ENCODE data around the gene ARHGAP32. TPM values are rescaled to one million over a fixed set of nuclear protein-coding genes. Genes with fewer than 3 reads are reported as not detected.
"Not testable (repeated sequence)": the region's sequence is repeated elsewhere in the genome, so short reads cannot be mapped to it uniquely, and the experiment has no call there.

The ARHGAP32 gene
- total RNA-seq, 1 donor from 2014 or later: 79.9 TPM

DNA sequence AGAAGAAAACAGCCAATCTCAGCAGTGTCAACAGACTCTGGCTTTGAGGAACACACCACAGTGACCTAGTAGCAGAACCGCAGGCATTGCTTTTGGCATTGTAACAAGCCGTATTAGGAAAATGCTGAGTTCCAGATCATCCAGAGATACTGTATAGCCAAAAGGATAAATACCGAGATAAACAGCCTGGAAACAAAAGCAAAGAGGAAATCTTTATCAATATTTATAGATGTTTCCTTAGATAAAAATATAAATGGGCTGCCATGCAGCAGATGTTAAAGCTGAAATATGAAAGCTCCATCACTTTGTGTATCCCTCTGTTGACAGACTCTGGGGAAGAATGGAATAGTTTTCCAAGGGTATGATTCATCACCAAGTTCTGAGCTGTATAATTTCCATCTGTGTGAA lies 150.5 kb downstream of the ARHGAP32 start:
- DNase-seq (ENCODE audit: low spot score in 2 of 2) (no peak), FAIRE-seq (no peak)

DNA sequence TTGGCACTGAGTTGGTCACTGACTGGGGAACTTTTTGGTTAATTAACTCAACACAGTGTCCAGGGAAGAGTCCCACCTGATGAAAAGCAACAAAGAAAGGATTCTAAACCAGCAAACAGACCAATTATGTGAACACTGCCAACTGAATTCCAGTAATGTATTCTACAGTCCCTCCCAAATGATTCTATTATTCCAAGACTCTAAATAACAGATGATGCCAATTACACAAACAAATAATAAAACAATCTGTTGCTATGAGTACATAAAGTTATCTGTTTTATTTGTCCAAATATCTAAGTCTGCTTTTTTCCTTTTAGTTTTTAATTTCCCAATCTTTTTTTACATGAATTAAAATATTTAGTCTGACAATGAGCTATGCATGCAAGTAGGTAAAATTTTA lies 151.2 kb downstream of the ARHGAP32 start:
- DNase-seq (ENCODE audit: low spot score in 2 of 2) (no peak), FAIRE-seq (no peak)

DNA sequence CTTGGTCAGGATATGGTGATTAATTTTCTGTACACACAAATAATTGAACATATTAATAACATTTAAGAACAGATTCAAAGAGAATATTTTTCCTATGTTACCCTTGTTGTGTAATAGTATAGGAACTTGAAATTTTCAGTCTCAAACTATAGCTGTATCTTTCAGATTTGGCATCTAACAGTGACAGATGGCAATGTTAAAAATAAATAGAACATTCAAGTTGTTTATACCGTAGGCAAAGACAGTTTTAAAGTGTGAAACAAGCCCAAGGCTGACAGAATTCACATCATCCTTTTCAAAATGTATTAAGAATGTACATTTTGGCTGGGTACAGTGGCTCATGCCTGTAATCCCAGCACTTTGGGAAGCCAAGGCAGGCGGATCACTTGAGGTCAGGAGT lies 156.9 kb downstream of the ARHGAP32 start:
- DNase-seq (ENCODE audit: low spot score in 2 of 2): no peak

DNA sequence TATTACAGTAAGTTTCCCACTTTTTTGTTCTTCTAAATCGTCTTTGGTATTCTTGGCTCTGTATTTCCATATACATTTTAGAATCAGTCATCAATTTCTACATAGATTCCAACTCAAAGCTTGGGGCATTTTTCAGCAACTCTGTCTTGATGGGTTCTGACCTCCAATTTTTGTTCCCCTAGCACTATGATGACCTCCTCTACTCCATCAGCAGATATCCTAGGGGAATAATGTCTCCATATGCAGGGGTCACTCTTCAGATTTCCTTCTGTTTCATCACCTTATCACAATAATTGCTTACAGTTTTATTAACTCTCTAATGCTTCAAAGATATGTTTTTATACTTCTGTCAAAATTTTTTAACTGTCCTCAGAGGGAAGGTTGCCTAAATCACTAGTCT lies 158.1 kb downstream of the ARHGAP32 start:
- DNase-seq (ENCODE audit: low spot score in 2 of 2) (no peak), FAIRE-seq (no peak)

More for the DNA sequence above, 156.9 kb downstream of the ARHGAP32 start:
- no peak for FAIRE-seq

DNA sequence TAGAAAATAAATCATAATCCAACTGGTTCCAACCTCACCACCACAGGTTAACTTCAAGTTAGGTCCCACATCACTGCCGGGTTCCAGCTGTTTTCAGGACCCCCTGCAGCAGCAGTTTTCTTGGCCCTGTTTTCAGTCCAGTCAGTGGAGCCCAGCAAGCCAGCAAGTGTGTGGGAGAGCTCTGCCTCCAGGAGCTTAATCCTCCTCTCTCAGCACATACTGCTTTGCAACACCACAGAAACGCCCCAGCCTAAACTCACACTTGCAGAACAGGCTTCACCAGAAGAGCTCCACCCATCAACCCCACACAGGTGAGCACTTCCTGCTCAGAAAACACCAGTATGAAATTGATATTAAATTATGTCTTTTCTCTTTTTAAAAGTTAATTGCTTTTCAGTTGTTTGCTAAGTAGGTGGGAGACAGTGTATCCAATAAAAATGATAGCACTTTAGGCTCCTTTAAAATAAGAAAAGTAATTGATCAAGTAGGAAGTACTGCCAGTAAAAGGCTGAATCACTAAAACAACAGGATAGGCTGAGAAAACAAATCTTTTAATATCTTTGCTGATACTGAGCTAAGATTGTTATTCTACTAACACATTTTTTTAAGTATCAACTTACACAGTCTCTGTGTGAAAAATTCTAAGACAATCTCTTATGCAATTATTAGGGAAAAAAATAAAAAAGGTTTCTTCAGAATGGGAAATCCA lies 168.0 kb downstream of the ARHGAP32 start:
- DNase-seq (ENCODE audit: low spot score in 2 of 2): no peak
- no peak for FAIRE-seq

DNA sequence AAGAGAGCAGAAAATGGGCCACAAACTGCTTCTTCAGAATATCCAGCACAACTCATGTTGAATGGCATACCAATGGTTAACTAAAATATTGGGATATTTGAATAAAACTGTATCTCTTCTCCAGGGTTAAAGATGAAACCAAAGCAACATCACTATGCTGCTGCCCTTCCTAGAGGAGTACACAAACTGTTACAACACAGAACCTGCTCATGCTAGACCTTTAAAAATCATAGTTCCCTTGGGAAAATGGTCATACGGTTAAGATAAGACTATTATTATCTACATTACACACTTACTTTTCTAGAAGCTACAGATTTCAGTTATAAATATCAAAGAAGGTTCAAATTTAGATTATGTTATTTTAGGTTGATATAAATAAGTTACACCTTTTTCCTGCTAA lies 170.8 kb downstream of the ARHGAP32 start:
- DNase-seq (ENCODE audit: low spot score in 2 of 2) (no peak), FAIRE-seq (no peak)

DNA sequence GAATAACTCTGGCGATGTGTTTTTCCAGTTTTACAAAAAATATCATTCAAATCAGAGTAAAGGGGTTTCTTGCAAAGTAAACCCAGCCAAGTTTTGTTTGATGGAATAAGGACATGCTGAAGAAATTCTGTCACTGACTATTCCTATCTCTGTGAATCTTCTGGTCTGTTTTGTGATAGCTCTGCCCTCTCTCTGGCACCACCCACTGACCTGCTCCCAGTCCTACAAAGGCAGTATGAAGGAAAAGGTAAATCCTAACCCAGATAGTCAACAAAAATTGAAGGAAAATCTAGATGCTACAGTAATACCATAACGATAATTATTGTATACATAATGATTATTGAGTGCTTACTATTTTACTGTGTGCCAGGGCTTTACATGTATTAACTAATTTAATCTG lies 173.1 kb downstream of the ARHGAP32 start:
- FAIRE-seq (no peak), DNase-seq (ENCODE audit: low spot score in 2 of 2) (no peak)

DNA sequence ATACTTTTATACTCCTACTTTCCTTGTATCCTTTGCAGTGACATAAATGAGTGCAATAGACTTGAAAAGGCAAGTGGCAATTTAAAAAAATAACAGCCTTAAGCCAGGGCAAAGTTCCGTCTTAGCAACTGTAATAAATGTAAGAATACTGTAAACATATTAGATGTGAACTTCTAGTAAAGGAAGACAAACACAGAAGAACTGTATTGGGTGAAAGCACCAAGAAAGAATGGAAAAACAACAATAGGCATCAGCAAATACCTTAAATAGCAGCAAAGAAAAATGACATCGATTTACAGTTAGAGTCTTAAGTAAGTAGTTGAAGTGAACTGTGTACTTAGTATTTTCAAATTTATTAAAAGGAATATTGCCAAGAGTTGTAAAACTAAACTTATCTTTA lies 174.0 kb downstream of the ARHGAP32 start:
- no peak for DNase-seq (ENCODE audit: low spot score in 2 of 2)
- no peak for FAIRE-seq

DNA sequence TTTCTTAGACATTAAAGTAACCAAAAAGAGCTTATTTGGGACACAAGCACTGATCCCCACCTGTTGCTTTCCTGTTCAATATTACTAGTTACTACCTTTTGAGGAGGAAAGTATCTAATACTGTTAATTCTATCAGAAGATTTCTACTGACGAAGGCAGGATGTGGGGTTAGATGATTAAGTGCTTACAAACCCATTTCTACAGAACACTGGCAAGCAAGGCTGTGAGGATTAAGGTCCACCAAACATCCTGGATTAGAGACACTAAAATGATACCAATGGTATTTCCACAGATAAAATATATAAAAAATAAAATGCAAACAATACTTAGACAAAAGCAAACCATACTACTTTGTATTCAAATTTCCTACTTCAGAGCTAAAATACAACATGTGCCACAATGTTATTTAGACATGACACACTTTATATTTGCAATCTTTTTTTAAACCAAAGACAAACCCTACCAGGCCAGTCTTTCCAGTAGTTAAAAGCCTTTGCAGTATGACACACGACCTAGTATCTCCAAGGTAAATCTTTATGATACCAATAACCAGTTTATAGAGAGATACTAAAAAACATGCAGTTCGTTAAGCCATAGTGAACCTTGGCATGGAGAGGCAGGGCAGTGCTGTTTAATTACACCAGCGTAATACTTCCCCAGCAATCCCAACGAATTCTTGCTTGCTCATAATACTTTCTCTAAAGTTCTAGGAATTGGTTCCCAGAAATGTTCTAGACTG lies 178.2 kb downstream of the ARHGAP32 start:
- DNase-seq (ENCODE audit: low spot score in 2 of 2) (no peak), FAIRE-seq (no peak)

DNA sequence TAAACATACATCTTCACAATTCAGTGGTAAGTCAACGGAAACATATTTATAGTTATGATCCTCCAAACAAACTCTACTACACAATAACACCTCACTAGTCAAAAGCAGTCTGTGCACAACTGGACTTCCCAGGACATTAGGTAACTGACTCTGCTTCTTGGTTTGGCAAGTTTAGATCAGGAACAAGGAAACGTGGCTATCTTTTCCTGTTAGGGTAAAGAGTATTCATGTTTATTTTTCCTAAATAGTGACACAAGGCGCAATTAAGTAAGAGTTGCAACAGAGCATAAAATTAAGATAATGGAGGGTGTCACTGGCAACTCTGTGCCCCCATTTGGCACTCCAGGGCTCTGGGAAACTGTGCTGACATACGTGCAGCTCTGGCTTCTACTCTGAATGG lies 179.2 kb downstream of the ARHGAP32 start:
- FAIRE-seq: no peak
- DNase-seq (ENCODE audit: low spot score in 2 of 2): no peak

DNA sequence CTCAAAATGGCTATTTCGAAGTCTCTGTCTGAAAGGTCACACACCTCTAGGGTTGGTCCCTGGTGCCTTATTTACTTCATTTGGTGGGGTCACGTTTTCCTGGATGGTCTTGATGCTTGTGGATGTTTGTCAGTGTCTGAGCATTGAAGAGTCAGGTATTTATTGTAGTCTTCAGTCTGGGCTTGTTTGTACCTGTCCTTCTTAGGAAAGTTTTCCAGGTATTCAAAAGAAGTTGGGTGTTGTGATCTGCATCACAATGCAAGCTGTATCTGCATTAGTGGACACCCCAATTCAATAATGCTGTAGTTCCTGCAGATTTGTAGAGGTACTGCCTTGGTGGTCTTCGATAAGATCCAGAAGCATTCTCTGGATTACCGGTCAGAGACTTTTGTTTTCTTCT lies 186.0 kb downstream of the ARHGAP32 start:
- FAIRE-seq: no peak

DNA sequence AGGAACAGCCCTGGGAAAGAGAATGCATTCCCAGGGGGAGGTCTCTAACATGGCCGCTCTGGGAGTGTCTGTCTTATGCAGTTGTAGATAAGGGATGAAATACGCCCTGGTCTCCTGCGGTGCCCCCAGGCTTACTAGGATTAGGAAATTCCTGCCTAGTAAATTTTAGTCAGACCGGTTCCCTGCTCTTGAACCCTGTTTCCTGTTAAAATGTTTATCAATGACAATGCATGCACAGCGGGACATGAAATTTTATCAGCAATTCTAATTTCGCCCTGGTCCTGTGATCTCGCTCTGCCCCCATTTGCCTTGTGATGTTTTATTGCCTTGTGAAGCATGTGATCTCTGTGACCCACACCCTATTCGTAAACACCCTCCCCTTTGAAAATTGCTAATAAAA lies 193.0 kb downstream of the ARHGAP32 start:
- not testable (repeated sequence) for DNase-seq (ENCODE audit: low spot score in 2 of 2); FAIRE-seq

More for the DNA sequence above, 186.0 kb downstream of the ARHGAP32 start:
- no peak for DNase-seq (ENCODE audit: low spot score in 2 of 2)

DNA sequence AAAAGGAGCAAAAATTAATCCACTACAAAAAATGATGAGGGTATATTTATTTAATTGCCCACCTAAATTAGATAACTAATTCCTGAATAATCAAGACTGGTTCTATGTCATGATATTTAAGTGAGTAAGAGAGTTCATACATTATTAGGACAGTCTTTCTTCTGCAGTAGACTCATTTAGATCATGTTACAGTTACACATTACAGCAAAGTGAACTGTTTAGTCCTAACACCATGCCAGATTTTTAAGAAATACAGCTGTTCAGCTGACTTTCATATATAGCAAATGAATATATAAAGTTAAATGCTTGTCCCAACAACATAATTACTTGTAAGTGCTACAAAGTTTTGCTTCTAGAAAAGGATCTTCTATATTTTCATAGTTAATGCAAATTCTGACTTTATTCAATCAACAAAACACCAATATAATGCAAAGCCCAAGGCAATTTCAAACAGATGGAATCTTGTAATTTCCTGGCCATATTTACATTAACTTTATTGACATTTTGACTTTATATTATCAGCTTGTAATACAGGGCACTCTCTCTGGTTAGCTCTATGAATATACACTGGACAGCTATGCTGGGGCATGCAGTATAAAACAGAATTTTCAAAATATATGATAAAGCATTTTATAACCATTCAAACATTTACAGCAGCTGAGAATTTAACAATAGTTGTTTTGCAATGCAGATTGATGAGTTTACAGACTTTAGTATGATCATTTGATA lies 203.7 kb downstream of the ARHGAP32 start:
- FAIRE-seq (no peak), DNase-seq (ENCODE audit: low spot score in 2 of 2) (no peak)

DNA sequence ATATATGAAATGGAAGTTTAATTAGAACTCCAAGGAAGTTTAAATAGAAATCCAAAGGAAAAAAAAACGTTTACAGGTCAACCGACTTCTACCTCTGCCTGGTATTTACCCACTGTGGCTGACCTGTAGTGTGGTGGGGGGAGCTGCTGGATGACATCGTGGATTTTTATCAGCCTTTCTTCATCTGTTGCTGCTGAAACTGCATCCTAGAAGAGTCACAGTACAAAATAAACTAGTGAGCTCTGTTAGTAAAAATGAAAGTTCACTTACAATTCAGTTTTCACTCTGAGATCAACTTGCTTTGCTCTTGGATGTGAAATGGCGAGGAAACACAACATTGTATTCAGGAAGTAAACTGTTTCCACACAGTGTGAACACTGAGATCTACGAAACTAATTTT lies 206.2 kb downstream of the ARHGAP32 start:
- no peak for FAIRE-seq

DNA sequence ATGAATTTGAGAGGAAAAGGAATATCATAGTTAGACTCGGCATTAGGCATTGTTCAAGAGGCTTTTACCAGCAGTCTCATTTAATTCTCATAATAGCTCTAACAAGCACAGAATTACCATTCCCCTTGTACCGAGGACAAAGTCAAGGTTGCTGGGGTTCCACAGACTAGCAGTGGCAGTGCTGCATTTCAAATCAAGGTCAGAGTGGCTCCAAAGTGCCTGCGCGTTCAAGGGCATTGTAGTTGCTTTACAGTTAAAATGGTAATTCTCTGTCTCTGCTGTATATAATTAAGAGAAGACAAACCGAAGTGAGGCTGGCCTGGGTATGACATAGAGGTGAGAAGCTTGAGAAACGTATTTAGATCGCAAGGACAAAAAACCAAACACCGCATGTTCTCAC lies 209.1 kb downstream of the ARHGAP32 start:
- no peak for DNase-seq (ENCODE audit: low spot score in 2 of 2)
- no peak for FAIRE-seq

More for the DNA sequence above, 206.2 kb downstream of the ARHGAP32 start:
- no peak for DNase-seq (ENCODE audit: low spot score in 2 of 2)

DNA sequence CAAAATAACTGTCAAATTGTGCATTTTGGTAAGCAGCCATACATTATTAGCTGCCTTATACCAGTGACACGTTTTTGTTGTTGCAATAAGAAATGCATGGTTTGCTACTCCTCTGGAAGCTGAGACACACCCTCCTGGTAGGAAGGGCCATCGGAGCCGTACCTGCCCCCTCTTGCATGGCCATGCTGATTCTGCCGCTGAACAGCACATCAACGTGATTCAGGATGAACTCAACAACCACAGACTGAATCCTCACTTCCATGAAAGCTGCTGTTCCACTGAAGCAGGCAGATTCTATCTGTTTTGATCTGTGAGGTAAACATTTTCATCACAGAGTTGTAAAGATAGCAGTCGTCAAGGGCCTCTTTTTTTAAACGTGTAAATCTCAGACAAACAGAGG lies 210.9 kb downstream of the ARHGAP32 start:
- no peak for FAIRE-seq
- no peak for DNase-seq (ENCODE audit: low spot score in 2 of 2)

DNA sequence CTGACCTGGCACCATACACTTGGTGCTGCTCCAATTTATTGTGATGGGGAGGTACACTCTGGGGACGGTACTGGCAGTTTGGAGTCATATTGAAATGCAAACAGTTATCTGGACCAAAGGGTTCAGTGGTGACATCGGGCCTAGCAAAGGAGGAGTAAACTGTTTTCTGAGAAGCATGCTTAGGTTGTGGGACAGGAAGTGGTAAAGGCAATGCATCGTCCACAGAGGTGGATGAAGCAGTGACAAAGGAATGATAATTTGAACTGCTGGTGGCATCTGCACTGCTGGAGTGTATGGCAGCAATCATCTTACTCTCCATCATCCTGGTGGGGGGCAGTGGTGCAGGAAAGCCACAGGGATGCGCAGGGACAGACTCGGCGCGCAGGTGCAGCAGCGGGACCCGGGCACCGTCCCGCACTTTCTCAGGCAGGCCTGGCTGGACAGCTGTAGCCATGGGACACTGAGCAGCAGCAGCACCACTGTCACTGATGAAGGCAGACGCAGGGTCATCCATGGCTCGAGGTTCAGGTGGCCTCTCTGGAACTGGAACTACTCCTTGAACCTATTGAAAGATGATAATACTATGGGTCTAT lies 221.4 kb downstream of the ARHGAP32 start:
- no peak for DNase-seq (ENCODE audit: low spot score in 2 of 2)
- FAIRE-seq: no peak

DNA sequence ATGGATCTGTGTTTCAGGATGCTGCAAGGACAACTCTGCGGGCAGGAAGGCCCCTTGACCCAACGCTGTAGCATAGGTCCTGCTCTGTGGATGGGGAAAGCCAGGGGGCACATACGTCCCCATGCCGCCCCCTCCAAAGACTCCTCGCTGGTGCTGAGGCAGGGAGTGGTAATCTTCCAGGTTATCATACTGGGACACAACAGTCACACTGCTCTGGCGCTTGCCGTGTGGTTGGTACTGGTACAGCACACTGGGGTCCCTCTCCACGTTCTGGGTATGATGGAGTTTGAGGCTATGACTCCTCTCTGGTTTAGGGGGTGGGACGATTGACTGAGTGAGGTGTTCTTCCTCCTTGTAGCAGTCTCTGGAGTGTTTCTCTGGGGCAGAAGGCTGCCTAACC lies 223.2 kb downstream of the ARHGAP32 start:
- FAIRE-seq (no peak), DNase-seq (ENCODE audit: low spot score in 2 of 2) (no peak)

DNA sequence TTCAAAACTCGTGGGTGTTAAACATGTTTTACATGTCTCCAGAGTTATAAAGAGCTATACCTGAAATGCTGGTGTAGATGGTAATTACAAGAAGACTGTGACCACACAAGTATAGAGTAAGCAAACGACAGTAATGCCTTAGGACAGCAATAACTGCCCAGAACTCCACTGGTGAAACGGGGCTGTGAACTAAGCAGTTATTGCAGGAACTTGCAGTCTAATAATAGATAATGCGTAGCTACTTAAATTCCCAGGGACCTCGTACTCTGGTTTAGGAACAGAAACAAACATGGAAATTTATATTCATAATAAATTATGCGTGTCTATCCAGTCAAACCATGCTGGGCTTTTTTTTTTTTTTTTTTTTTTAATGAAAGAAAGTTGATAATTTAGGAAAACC lies 224.5 kb downstream of the ARHGAP32 start:
- DNase-seq (ENCODE audit: low spot score in 2 of 2): no peak
- FAIRE-seq: no peak

DNA sequence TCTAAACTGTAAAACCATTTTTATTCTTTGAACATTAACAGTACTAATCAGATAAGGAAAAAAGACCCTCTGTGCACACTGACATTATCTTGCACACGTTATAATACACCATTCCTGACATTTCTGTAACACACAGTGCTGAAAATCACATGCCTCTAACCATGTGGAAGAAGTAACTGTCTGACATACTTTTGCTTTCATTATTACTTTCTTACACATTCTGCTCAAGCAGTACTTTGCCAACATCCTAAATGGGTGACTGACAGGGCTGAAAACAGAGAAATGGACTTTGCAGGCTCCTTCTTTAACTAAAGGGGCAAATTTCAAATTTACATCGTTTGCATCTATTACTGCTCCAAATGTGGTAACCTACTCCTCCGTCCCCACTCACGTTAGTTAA lies 226.6 kb downstream of the ARHGAP32 start:
- DNase-seq (ENCODE audit: low spot score in 2 of 2) (no peak), FAIRE-seq (no peak)

DNA sequence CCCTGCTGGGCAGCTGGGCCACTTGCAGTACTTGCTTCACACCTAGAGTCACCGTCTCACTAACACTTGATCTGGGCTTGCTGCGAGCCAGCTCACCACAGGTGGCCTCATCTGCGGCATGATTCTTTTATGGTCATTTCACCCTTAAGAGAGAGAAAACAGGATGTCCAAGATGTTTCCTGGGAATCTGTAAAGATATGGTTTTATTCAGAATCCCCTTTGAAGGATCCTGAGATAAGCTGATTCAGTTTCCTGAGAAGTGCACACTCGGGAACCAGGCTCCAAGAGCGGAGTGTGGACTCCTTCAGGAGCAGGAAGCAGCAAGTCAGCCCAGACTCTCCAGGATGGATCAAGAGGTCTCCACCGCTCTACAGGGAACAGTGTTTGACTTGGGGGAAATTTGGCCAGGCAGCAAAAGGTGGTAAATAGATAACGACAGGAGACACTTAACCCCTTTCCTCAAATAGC lies 227.6 kb downstream of the ARHGAP32 start:
- DNase-seq (ENCODE audit: low spot score in 2 of 2): no peak
- FAIRE-seq: no peak

Data from frontal cortex (tissue), 4 donors.